Measurements from ENCODE around the gene THNSL1.

DNA sequence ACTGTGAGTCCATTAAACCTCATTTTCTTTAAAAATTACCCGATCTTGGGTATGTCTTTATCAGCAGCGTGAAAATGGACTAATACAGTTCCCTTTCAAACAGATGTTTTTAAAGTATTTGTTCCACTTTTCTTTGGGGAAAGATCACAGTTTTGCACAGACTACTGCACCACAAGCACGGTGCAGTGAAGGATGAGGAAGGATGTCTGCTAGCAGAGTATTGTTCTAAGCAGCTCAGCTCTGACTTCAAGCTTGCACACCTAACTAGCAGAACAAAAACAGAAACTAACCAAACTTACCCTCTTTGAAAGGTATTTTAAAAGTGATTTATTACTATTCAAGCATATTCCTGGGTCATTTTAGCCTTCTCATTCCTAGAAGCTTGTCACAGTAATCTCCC lies 20.0 kb downstream of the THNSL1 start:
- TF ChIP-seq POLR2A (IDR thresholded peaks at IDR 0.05): no peak
- TF ChIP-seq, protein P1, sequence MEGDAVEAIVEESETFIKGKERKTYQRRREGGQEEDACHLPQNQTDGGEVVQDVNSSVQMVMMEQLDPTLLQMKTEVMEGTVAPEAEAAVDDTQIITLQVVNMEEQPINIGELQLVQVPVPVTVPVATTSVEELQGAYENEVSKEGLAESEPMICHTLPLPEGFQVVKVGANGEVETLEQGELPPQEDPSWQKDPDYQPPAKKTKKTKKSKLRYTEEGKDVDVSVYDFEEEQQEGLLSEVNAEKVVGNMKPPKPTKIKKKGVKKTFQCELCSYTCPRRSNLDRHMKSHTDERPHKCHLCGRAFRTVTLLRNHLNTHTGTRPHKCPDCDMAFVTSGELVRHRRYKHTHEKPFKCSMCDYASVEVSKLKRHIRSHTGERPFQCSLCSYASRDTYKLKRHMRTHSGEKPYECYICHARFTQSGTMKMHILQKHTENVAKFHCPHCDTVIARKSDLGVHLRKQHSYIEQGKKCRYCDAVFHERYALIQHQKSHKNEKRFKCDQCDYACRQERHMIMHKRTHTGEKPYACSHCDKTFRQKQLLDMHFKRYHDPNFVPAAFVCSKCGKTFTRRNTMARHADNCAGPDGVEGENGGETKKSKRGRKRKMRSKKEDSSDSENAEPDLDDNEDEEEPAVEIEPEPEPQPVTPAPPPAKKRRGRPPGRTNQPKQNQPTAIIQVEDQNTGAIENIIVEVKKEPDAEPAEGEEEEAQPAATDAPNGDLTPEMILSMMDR (IDR thresholded peaks at IDR 0.05): no peak
